Activated CD8-positive, alpha-beta memory T cell treated with anti-CD3 and anti-CD28 coated beads for 4 hours (primary cell): ENCODE results near the gene SMYD1.

Experiments used
- DNase-seq, 2 donors: peaks; one replicate each; pipeline ENCODE4 v3.0.0-alpha.2; 2020; ENCODE audit warnings: low read depth in 2 of 2

SMYD1 gene

DNA sequence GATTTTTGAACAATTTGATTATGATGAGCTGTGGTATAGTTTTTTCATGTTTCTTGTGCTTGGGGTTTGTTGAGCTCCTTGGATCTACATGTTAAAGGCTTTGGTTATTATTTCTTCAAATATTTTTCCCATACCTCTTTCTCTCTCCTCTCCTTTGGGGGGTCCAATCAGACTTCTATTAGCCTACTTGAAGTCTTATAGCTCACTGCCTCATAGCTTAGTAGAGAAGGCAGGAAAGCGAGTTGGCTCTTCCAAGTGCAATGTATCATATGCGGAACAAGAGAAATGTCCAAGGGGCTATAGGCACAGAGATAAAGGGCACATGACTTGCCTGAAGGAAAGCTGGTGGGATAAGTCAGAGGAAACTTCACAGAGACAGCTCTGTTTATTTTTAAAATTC lies 74.3 kb downstream of the SMYD1 start:
- no peak for DNase-seq

DNA sequence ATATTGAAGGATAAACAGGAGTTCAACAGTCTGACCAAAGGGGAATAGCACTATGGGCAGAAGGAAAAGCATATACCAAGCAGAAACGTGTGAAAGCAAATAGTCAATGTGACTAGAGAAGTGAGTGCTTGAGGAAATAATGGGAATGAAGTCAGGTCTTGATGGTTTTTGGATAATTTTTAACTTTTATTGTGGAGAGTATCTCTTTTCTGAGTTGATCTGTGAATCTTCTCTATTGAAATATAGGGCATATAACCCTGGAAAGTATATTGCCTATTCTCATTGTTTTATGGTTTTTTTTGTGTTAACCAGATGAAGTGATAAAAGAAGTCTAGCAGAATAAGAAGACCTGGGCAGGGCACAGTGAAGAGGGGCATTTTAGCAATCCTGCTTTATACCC lies 76.6 kb downstream of the SMYD1 start:
- DNase-seq: no peak

DNA sequence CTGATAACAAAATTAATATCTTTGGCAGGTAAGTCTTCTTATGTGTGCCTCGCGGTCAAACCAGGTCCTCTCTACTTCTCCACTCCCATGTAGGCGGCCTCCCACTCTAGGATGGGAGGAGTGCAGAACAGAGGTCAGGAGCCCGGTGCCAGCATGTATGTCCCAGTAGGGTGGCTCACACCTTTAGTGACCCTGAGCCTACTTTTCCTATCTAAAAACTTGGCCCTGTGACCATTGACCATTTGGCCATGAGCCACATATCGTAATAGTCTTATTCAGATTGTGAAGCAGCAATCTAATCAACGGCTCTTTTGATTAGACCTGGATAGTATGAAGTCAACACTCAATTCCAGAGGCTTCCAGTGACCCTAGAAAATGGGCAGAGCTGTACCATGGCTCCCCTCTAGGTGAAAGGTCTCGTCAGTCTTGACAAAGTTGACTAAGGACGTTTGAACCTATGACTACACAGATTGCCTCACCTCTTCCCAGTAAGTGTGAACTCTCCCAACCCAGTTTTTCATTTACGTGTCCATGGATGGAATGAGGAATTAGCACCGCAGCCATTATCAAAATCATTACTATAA lies 77.4 kb downstream of the SMYD1 start:
- DNase-seq: no peak

DNA sequence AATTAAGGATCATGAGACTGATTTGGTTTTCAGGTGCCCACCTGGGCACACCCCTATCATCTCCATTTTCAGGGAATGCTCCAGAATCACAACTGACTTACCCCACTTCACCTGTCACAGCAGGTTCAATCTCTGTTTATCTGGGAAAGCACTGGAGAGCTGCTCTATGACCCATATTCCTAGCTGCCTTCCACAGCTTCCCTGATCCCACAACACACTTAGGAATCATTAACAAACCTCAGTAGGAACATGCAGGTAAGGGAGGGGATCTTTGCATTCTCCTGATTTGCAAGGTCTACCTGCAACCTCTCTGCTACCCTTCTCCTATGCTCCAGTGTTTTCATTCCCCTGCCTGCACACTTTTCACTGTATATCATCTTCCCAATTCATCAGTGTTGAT lies 79.0 kb downstream of the SMYD1 start:
- DNase-seq: no peak

DNA sequence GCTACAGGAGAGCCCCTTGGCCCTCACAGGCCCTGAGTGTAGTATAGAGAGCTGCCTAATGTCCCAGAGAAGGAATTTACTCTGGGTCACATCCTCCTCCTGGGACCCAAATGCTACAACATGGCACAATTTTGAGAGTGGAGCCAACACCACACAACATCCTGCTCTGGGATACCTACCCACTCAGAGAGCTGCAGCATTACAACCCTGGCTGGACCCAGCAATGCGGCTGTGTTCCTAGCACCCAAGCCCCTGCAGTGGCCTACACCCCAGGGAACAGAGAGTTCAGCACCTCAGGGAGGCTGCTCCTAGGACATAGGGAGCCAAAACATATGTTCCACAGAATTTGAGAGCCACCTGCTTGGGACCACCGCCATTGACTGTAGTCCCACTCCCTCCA lies 79.5 kb downstream of the SMYD1 start:
- DNase-seq: no peak

DNA sequence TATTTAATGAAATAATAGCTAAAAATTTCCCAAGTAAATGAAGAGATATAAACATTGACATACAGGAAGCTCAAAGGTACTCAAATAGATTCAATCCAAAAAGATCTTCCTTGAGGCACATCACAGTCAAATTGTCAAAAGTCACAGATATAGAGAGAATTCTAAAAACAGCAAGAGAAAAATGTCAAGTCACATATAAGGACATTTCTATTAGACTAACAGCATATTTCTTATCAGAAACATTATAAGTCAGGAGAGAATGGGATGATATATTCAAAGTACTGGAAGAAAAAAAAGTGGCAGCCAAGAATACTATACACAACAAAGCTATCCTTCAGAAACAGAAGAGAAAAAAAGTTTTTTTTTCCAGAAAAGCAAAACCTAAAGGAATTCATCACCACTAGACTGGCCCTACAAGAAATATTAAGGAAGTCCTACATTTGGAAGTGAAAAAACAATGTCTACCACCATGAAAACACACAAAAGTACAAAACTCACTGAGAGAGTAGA lies 81.4 kb downstream of the SMYD1 start:
- no peak for DNase-seq

DNA sequence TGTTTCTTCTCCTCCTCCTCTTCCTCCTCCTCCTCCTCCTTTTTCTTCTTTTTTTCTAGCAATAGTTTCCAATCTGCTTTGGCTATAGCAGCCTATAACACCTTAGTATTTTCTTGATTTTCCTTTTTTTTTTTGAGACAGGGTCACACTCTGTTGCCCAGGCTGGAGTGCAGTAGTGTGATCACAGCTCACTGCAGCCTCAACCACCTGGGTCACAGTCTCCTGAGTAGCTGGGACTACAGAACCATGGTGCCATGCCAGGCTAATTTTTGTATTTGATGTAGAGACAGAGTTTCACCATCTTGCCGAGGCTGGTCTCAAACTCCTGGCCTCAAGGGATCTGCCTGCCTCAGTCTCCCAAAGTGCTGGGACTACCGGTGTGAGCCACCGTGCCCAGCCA lies 91.9 kb downstream of the SMYD1 start:
- no peak for DNase-seq

DNA sequence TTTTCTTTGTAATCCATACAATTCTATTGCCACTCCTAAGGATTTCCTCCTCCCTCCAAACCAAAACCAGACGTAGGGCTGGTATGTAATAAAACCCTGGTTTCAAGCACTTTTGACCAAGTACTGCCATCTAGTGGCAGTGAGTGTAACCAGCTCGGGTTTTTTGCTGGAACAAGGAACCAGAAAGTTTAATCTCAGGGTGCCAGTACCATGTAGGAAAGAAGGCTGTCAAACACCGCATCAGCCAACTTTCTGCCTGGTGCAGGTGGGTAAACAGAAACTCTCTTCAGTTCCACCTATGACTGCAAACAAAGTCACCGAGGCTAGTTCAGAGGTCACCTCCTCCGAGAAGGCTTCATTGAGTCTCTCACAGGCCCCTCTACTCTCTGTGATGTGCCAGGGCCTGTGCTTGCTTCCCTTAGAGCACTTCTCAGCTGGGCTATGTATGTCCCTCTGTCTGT lies 92.4 kb downstream of the SMYD1 start:
- peak in 1 of 2 donors; percentile 28 for DNase-seq

DNA sequence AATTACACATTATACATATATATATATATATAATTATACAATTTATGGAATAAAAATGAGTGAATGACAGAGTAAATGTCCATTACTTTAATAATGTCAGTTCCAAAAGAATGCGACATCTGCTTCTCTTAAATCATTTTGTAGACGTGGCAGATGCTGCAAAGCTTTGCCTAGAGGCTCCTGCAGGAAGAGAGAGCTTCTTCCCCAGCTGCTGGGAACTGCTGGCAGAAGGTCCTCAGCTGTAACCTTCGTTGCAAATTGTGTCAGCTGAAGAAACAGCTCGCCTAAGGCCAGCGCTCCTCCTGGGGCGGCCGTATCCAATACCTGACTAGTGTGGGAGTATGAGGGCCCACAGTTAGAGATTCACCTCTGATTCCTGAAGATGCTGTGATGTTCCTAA lies 92.9 kb downstream of the SMYD1 start:
- no peak for DNase-seq

DNA sequence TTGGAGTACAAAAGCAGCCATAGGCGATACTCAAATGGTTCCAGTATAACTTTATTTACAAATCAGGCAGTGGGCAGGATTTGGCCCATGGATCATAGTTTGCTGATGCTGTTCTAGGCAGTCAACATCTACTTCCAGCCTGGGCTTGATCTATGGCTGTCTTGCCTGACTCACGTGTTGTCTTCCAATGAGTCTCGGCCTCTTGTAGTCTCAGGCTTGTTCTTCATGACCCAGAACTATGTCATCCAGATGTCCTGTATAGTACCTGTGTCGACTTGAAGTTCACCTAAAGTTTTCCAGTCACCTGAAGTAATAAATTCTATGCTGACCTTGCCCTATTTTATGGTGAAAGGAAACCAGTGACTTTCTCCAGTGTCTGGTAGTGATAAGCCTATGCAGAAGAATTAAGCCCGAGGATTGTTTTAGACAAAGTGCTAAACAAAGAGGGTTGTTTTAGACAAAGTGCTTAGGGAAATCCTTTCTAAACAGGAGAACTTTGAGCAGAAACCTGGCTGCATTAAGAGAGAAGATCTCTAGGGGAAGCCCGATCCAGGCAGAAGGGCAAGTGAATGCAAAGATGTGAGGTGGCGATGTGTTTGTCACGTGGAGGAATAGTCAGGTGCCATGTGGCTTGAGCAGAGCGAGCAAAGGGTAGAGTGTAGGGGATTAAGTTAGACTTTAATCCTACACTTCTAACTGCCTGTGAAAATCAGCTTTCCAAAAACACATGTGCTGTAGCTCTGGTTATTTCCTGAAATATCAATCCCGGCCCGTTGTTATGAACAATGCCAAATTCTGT lies 94.0 kb downstream of the SMYD1 start:
- DNase-seq: no peak
